ENCODE measurements around the gene ODF2L. TPM values are rescaled to one million over a fixed set of nuclear protein-coding genes. Genes with fewer than 3 reads are reported as not detected.
"Not testable (repeated sequence)": the region's sequence is repeated elsewhere in the genome, so short reads cannot be mapped to it uniquely, and the experiment has no call there.

Gene ODF2L
- total and polyA plus RNA-seq, 5 donors = 9.9 to 17.1 (median 12.8) TPM

GRCh38 chr1:86356247-86356646 lies 39.9 kb downstream of the ODF2L start:
- Histone ChIP-seq H3K4me3 (ENCODE audit: low read length) (no peak overlapping the region), H3K27me3 (ENCODE audit: control insufficient read depth, insufficient read depth) (no peaks in the 10 kb centered on the region), H3K4me1 (ENCODE audit: control insufficient read depth, insufficient read depth, low read length) (no peaks in the 10 kb centered on the region), H3K9me3 (ENCODE audit: control insufficient read depth, low read length) (no peaks in the 10 kb centered on the region), H3K27ac (ENCODE audit: low read length) (no peak overlapping the region)
- WGBS = 83% methylated on average over 10 of the region's 10 CpGs
- intact Hi-C loops (cut with DNase I) = no loop called here
- DNase-seq = peak in 2 of 3 donors; percentile 45 to 52
- ATAC-seq = peak in 1 of 2 donors; percentile 40

GRCh38 chr1:86352086-86352485 lies 44.0 kb downstream of the ODF2L start:
- ATAC-seq (no peak), DNase-seq (no peak)
- intact Hi-C loops (cut with DNase I) = no loop called here
- H3K27ac ChIP-seq (ENCODE audit: low read length) = no peak overlapping the region
- no peak overlapping the region for H3K4me3 ChIP-seq (ENCODE audit: low read length)
- H3K27me3 ChIP-seq (ENCODE audit: control insufficient read depth, insufficient read depth) = no peaks in the 10 kb centered on the region
- WGBS = 63% methylated on average over 1 of the region's 1 CpG
- no peaks in the 10 kb centered on the region for H3K4me1 ChIP-seq (ENCODE audit: control insufficient read depth, insufficient read depth, low read length)
- no peaks in the 10 kb centered on the region for H3K9me3 ChIP-seq (ENCODE audit: control insufficient read depth, low read length)

- H3K27me3 ChIP-seq (ENCODE audit: control insufficient read depth, insufficient read depth); H3K4me1 ChIP-seq (ENCODE audit: control insufficient read depth, insufficient read depth, low read length); ATAC-seq; H3K27ac ChIP-seq (ENCODE audit: low read length); DNase-seq; intact Hi-C loops (cut with DNase I); H3K4me3 ChIP-seq (ENCODE audit: low read length); H3K9me3 ChIP-seq (ENCODE audit: control insufficient read depth, low read length): not testable (repeated sequence)
- 96% methylated on average over 3 of the region's 3 CpGs for WGBS
These were observed 45.9 kb downstream of the ODF2L start for GRCh38 chr1:86350230-86350629.

GRCh38 chr1:86346388-86346787 lies 49.7 kb downstream of the ODF2L start:
- Histone ChIP-seq H3K27me3 (ENCODE audit: control insufficient read depth, insufficient read depth) (no peaks in the 10 kb centered on the region), H3K27ac (ENCODE audit: low read length) (no peak overlapping the region), H3K4me3 (ENCODE audit: low read length) (no peak overlapping the region), H3K9me3 (ENCODE audit: control insufficient read depth, low read length) (no peaks in the 10 kb centered on the region), H3K4me1 (ENCODE audit: control insufficient read depth, insufficient read depth, low read length) (no peaks in the 10 kb centered on the region)
- ATAC-seq = no peak
- intact Hi-C loops (cut with DNase I) = no loop called here
- WGBS = 100% methylated on average over 1 of the region's 1 CpG
- DNase-seq = no peak

- 71% methylated on average over 2 of the region's 2 CpGs for WGBS
- ATAC-seq = no peak
- Histone ChIP-seq H3K27me3 (ENCODE audit: control insufficient read depth, insufficient read depth) (no peaks in the 10 kb centered on the region), H3K4me1 (ENCODE audit: control insufficient read depth, insufficient read depth, low read length) (no peaks in the 10 kb centered on the region), H3K4me3 (ENCODE audit: low read length) (no peak overlapping the region), H3K9me3 (ENCODE audit: control insufficient read depth, low read length) (no peaks in the 10 kb centered on the region), H3K27ac (ENCODE audit: low read length) (no peak overlapping the region)
- no peak for DNase-seq
- intact Hi-C loops (cut with DNase I) = no loop called here
These were observed 51.1 kb downstream of the ODF2L start for GRCh38 chr1:86345042-86345441.

- DNase-seq = no peak
- no peaks in the 10 kb centered on the region for H3K9me3 ChIP-seq (ENCODE audit: control insufficient read depth, low read length)
- no peak overlapping the region for H3K4me3 ChIP-seq (ENCODE audit: low read length)
- H3K27me3 ChIP-seq (ENCODE audit: control insufficient read depth, insufficient read depth) = no peaks in the 10 kb centered on the region
- H3K4me1 ChIP-seq (ENCODE audit: control insufficient read depth, insufficient read depth, low read length) = no peaks in the 10 kb centered on the region
- no peak overlapping the region for H3K27ac ChIP-seq (ENCODE audit: low read length)
- intact Hi-C loops (cut with DNase I) = no loop called here
- ATAC-seq = no peak
- WGBS = 85% methylated on average over 7 of the region's 7 CpGs
These were observed 56.2 kb downstream of the ODF2L start for GRCh38 chr1:86339906-86340305.

- H3K9me3 ChIP-seq (ENCODE audit: control insufficient read depth, low read length) = no peaks in the 10 kb centered on the region
- ATAC-seq (no peak), DNase-seq (peak in 1 of 3 donors; percentile 12)
- no peaks in the 10 kb centered on the region for H3K4me1 ChIP-seq (ENCODE audit: control insufficient read depth, insufficient read depth, low read length)
- H3K4me3 ChIP-seq (ENCODE audit: low read length) = no peak overlapping the region
- no peaks in the 10 kb centered on the region for H3K27me3 ChIP-seq (ENCODE audit: control insufficient read depth, insufficient read depth)
- no peak overlapping the region for H3K27ac ChIP-seq (ENCODE audit: low read length)
- intact Hi-C loops (cut with DNase I) = no loop called here
- 50% methylated on average over 7 of the region's 7 CpGs for WGBS
These were observed 56.9 kb downstream of the ODF2L start for GRCh38 chr1:86339014-86339812.

GRCh38 chr1:86335916-86336315 lies 60.2 kb downstream of the ODF2L start:
- DNase-seq (no peak), ATAC-seq (no peak)
- no peaks in the 10 kb centered on the region for H3K4me1 ChIP-seq (ENCODE audit: control insufficient read depth, insufficient read depth, low read length)
- WGBS = 79% methylated on average over 1 of the region's 1 CpG
- H3K27me3 ChIP-seq (ENCODE audit: control insufficient read depth, insufficient read depth) = no peaks in the 10 kb centered on the region
- intact Hi-C loops (cut with DNase I) = no loop called here
- no peaks in the 10 kb centered on the region for H3K9me3 ChIP-seq (ENCODE audit: control insufficient read depth, low read length)
- no peak overlapping the region for H3K4me3 ChIP-seq (ENCODE audit: low read length)
- H3K27ac ChIP-seq (ENCODE audit: low read length) = no peak overlapping the region

- no peaks in the 10 kb centered on the region for H3K4me1 ChIP-seq (ENCODE audit: control insufficient read depth, insufficient read depth, low read length)
- H3K9me3 ChIP-seq (ENCODE audit: control insufficient read depth, low read length) = no peaks in the 10 kb centered on the region
- H3K27ac ChIP-seq (ENCODE audit: low read length) = no peak overlapping the region
- no peak overlapping the region for H3K4me3 ChIP-seq (ENCODE audit: low read length)
- intact Hi-C loops (cut with DNase I) = no loop called here
- H3K27me3 ChIP-seq (ENCODE audit: control insufficient read depth, insufficient read depth) = no peaks in the 10 kb centered on the region
- ATAC-seq (no peak), DNase-seq (no peak)
These were observed 70.9 kb downstream of the ODF2L start for GRCh38 chr1:86325264-86325663.

GRCh38 chr1:86324130-86324822 lies 71.8 kb downstream of the ODF2L start:
- Histone ChIP-seq H3K4me1 (ENCODE audit: control insufficient read depth, insufficient read depth, low read length) (no peaks in the 10 kb centered on the region), H3K9me3 (ENCODE audit: control insufficient read depth, low read length) (no peaks in the 10 kb centered on the region), H3K4me3 (ENCODE audit: low read length) (no peak overlapping the region), H3K27ac (ENCODE audit: low read length) (no peak overlapping the region), H3K27me3 (ENCODE audit: control insufficient read depth, insufficient read depth) (no peaks in the 10 kb centered on the region)
- intact Hi-C loops (cut with DNase I) = no loop called here
- 77% methylated on average over 4 of the region's 4 CpGs for WGBS
- DNase-seq (no peak), ATAC-seq (no peak)

- DNase-seq (no peak), ATAC-seq (no peak)
- H3K27ac ChIP-seq (ENCODE audit: low read length) = no peak overlapping the region
- intact Hi-C loops (cut with DNase I) = no loop called here
- whole genome bisulfite sequencing = 65% methylated on average over 3 of the region's 3 CpGs
- no peaks in the 10 kb centered on the region for H3K4me1 ChIP-seq (ENCODE audit: control insufficient read depth, insufficient read depth, low read length)
- no peaks in the 10 kb centered on the region for H3K9me3 ChIP-seq (ENCODE audit: control insufficient read depth, low read length)
- H3K27me3 ChIP-seq (ENCODE audit: control insufficient read depth, insufficient read depth) = no peaks in the 10 kb centered on the region
- H3K4me3 ChIP-seq (ENCODE audit: low read length) = no peak overlapping the region
These were observed 73.9 kb downstream of the ODF2L start for GRCh38 chr1:86322241-86322640.
